B cell (primary cell): ENCODE measurements around the gene HS6ST3. TPM values are rescaled to one million over a fixed set of nuclear protein-coding genes. Genes with fewer than 3 reads are reported as not detected.

Experiments used
- ATAC-seq: fragments of 200-7000 bp; cut with Tn5 transposase; one replicate; pipeline ENCODE4 v1.10.0; 2021; ENCODE audit warnings: low read depth, mild to moderate bottlenecking, moderate number of reproducible peaks, moderate library complexity
- CTCF ChIA-PET: fragments of 350-600 bp; sonication (Branson Sonifier 250); formaldehyde crosslinking; loops from one replicate; lab custom pipeline; 2021; ENCODE audit warnings: antibody characterized with exemption, inconsistent platforms; lab: Charles Lee
- POLR2A ChIA-PET: fragments of 350-600 bp; sonication (Branson Sonifier 250); formaldehyde crosslinking; loops from one replicate; lab custom pipeline; 2021; ENCODE audit warnings: antibody characterized with exemption; lab: Charles Lee
- DNase-seq: peaks from one replicate; pipeline ENCODE4 v3.0.0; 2013
- H2AFZ ChIP-seq: 2 replicates; pipeline ENCODE4 v1.6.1; 2012; ENCODE audit warnings: mild to moderate bottlenecking, low read depth, low read length; ENCODE audit not compliant: insufficient read depth, poor library complexity, severe bottlenecking
- H3K27ac ChIP-seq, 2 donors: 1 replicate in 1 of 2; 2 replicates in 1 of 2; pipeline ENCODE4 v1.5.1; 2012 to 2013; ENCODE audit warnings: low read length in 2 of 2, mild to moderate bottlenecking in 2 of 2, moderate library complexity in 1 of 2
- H3K27me3 ChIP-seq, 4 experiments: fragments of 200-600 bp in 1 of 4; sonication (generic) in 1 of 4; replicated peaks in 1 of 4; 1 replicate in 2 of 4; 2 replicates in 2 of 4; pipeline versions ENCODE4 v1.6.1 to v1.7.0; 2013 to 2016; ENCODE audit warnings: low read length in 3 of 4, mild to moderate bottlenecking in 2 of 4, mixed read lengths in 1 of 4, moderate library complexity in 1 of 4; ENCODE audit not compliant: insufficient read depth in 4 of 4, control insufficient read depth in 3 of 4; ENCODE audit errors: control extremely low read depth in 1 of 4
- H3K36me3 ChIP-seq, 2 experiments: replicated peaks in 1 of 2; 1 replicate in 1 of 2; 2 replicates in 1 of 2; pipeline versions ENCODE4 v1.6.1 to v1.7.1; 2013; ENCODE audit warnings: low read length in 1 of 2; ENCODE audit not compliant: insufficient read depth in 2 of 2, control insufficient read depth in 1 of 2; ENCODE audit errors: control extremely low read depth in 1 of 2, extremely low read depth in 1 of 2
- H3K4me1 ChIP-seq, 2 donors: fragments of 200-600 bp in 1 of 2; sonication (generic) in 1 of 2; 1 replicate in 1 of 2; 2 replicates in 1 of 2; pipeline versions ENCODE4 v1.5.1 to v1.6.1; 2013 to 2017; ENCODE audit warnings: low read length in 2 of 2; ENCODE audit not compliant: control insufficient read depth in 2 of 2, insufficient read depth in 2 of 2
- H3K4me2 ChIP-seq: replicated peaks from 2 replicates; pipeline ENCODE3; 2012; ENCODE audit warnings: mild to moderate bottlenecking, low read depth, low read length; ENCODE audit not compliant: poor library complexity, severe bottlenecking
- H3K4me3 ChIP-seq, 5 experiments: fragments of 200-600 bp in 1 of 5; sonication (generic) in 1 of 5; 1 replicate in 3 of 5; 2 replicates in 2 of 5; pipeline versions ENCODE4 v1.5.1 to v1.7.0; 2011 to 2016; ENCODE audit warnings: low read length in 4 of 5, mild to moderate bottlenecking in 4 of 5, low read depth in 2 of 5, control low read depth in 1 of 5, moderate library complexity in 1 of 5; ENCODE audit not compliant: insufficient read depth in 1 of 5; ENCODE audit errors: control extremely low read depth in 1 of 5, extremely low read depth in 1 of 5
- H3K79me2 ChIP-seq: fragments of 200-600 bp; sonication (generic); one replicate; pipeline ENCODE4 v1.6.0; 2016; ENCODE audit warnings: low read length; ENCODE audit not compliant: control insufficient read depth, insufficient read depth
- H3K9ac ChIP-seq: fragments of 200-600 bp; sonication (generic); 2 replicates; pipeline ENCODE4 v1.6.1; 2017; ENCODE audit warnings: mild to moderate bottlenecking, low read length, moderate library complexity
- H3K9me3 ChIP-seq, 3 donors: one replicate each; pipeline versions ENCODE4 v1.6.1 to v1.7.1; 2013; ENCODE audit warnings: low read length in 2 of 3; ENCODE audit not compliant: control insufficient read depth in 2 of 3, insufficient read depth in 1 of 3; ENCODE audit errors: control extremely low read depth in 1 of 3
- H4K20me1 ChIP-seq: 2 replicates; pipeline ENCODE4 v1.6.0; 2012; ENCODE audit warnings: mild to moderate bottlenecking, low read length; ENCODE audit not compliant: insufficient read depth, control insufficient read depth, poor library complexity, severe bottlenecking
- H3K27ac Mint-ChIP-seq: one replicate; pipeline ENCODE4 v1.8.0; 2021; ENCODE audit warnings: mixed read lengths
- H3K27me3 Mint-ChIP-seq: one replicate; pipeline ENCODE4 v1.8.0; 2021; ENCODE audit warnings: mixed read lengths
- H3K4me1 Mint-ChIP-seq: one replicate; pipeline ENCODE4 v1.8.0; 2021; ENCODE audit warnings: mixed read lengths
- H3K4me3 Mint-ChIP-seq: one replicate; pipeline ENCODE4 v1.8.0; 2021; ENCODE audit warnings: mixed read lengths
- H3K9me3 Mint-ChIP-seq: one replicate; pipeline ENCODE4 v1.8.0; 2022; ENCODE audit warnings: mixed read lengths; ENCODE audit not compliant: insufficient read depth
- EZH2 ChIP-seq: IDR thresholded peaks from 2 replicates; pipeline ENCODE4 v1.6.1; 2012; ENCODE audit warnings: borderline replicate concordance, low read depth, mild to moderate bottlenecking, moderate library complexity, low read length; ENCODE audit not compliant: insufficient read depth, poor library complexity, severe bottlenecking
- WGBS: methylation state at CpG from one replicate; pipeline ENCODE4 v1.1.5; 2013; ENCODE audit warnings: missing lambda C conversion rate; ENCODE audit not compliant: insufficient coverage; 5-methylcytosine and 5-hydroxymethylcytosine counted together
- intact Hi-C: fragments of 100-400 bp; cut with micrococcal nuclease; formaldehyde crosslinking; loops from one replicate; pipeline ENCODE4 v1.10.0; 2022
- polyA plus RNA-seq: library from polyadenylated mRNA; depleted of rRNA; stranded (reverse); fragments of >200 nt; gene quantifications from 2 replicates; pipeline ENCODE4 v1.2.3, GENCODE V29; 2012
- total RNA-seq, 2 donors: library from RNA; stranded (reverse); fragments of 120-200 nt in 1 of 2; gene quantifications; 1 replicate in 1 of 2; 2 replicates in 1 of 2; pipeline versions ENCODE4 v1.2.3 to v1.2.4, GENCODE V29; 2013 to 2022
- TF ChIP-seq, protein P1 (sequence below): fragments of 200-600 bp; IDR thresholded peaks from one replicate; pipeline ENCODE4 v1.8.0; 2022; ENCODE audit warnings: antibody characterized with exemption, mild to moderate bottlenecking

The HS6ST3 gene
- total and polyA plus RNA-seq, 2 donors (not counting 1 experiment from before 2014, with no cell fraction given): not detected

DNA sequence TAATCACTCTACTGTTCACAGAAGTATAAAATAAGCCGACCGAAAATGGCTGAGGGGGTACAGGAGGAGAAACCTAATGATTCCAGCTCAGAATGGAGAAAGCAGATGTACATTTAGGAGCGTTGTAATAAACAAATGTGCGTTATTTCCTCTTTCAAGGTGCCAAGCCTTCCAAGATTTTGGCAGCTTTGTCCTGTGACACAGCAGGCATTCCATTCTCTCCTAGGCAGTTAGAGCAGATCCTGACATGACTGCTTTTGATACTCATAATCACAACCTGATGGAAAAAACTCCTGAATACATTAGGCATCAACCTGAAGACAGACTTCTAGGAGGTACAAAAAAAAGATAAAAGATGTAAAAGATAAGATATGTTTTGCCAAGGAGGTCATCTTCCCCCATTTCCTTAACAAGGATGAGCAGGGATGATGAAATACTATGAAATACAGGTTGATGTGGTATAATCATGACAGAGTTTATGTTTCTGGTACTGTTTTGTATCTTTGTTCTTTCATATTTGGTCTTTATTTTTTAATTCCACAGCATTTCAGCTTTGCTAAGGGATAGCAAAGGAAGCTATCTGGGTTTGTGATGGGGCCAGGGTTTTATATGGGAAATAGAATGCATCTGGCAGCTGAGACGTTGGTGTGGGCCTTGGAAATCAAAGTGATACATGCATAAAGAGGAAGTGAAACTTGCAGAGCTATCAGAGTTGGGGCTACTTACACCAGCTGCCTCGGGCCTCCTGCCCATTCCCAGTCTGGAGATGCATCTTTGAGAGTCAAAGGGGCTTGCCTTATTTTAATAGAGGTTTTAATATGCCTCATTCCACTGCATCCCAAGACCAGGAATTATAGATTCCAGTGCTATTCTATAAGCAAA, 681.8 kb downstream of the HS6ST3 start:
- DNase-seq: peak; percentile 2
- Histone ChIP-seq H3K4me2 (no peak overlapping the region), H4K20me1 (no peaks in the 10 kb centered on the region), H3K36me3 (no peaks in the 10 kb centered on the region), H3K9ac (no peak overlapping the region), H3K27ac (no peak overlapping the region), H3K27me3 (no peaks in the 10 kb centered on the region), H3K4me1 (no peaks in the 10 kb centered on the region), H2AFZ (no peak overlapping the region), H3K4me3 (no peak overlapping the region), H3K79me2 (no peaks in the 10 kb centered on the region), H3K9me3 (peaks cover 0 to 7% (median 0%) of the 10 kb centered on the region in 3 donors)
- no peak for ATAC-seq
- ChIA-PET CTCF (no interaction called here), POLR2A (no interaction called here)
- no peak for TF ChIP-seq EZH2
- TF ChIP-seq, protein P1, sequence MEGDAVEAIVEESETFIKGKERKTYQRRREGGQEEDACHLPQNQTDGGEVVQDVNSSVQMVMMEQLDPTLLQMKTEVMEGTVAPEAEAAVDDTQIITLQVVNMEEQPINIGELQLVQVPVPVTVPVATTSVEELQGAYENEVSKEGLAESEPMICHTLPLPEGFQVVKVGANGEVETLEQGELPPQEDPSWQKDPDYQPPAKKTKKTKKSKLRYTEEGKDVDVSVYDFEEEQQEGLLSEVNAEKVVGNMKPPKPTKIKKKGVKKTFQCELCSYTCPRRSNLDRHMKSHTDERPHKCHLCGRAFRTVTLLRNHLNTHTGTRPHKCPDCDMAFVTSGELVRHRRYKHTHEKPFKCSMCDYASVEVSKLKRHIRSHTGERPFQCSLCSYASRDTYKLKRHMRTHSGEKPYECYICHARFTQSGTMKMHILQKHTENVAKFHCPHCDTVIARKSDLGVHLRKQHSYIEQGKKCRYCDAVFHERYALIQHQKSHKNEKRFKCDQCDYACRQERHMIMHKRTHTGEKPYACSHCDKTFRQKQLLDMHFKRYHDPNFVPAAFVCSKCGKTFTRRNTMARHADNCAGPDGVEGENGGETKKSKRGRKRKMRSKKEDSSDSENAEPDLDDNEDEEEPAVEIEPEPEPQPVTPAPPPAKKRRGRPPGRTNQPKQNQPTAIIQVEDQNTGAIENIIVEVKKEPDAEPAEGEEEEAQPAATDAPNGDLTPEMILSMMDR: no peak
- Mint-ChIP-seq H3K27ac (no peak overlapping the region), H3K9me3 (peaks cover 3% of the 10 kb centered on the region), H3K4me1 (no peaks in the 10 kb centered on the region), H3K4me3 (no peak overlapping the region), H3K27me3 (no peaks in the 10 kb centered on the region)
- intact Hi-C loops: no loop called here
- 50% methylated on average over 2 of the region's 6 CpGs for WGBS

DNA sequence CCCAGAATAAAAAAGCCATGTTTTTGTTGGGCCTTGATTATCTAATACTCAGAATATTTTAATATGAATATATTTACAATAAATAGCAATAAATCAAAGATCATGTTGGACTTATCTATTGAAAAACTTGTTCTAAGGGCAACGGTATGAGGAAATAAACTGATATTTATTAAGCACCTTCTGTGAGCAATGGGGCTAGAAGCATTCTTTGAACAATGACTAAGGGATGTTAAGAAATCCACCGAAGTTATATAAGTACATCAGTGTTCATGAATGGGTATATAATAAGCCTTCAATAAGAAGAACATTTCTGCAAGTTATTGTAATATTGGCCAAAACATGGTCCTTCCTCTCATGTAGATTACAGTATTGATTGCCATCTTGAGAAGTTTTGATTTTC, 682.5 kb downstream of the HS6ST3 start:
- no peaks in the 10 kb centered on the region for H3K4me1 Mint-ChIP-seq
- H3K27ac Mint-ChIP-seq: no peak overlapping the region
- POLR2A ChIA-PET: no interaction called here

More for the DNA sequence above, 682.5 kb downstream of the HS6ST3 start:
- H3K9me3 ChIP-seq: peaks cover 0 to 7% (median 0%) of the 10 kb centered on the region in 3 donors
- no peaks in the 10 kb centered on the region for H3K27me3 Mint-ChIP-seq
- no peak overlapping the region for H2AFZ ChIP-seq
- H3K36me3 ChIP-seq: no peaks in the 10 kb centered on the region
- H3K4me3 ChIP-seq: no peak overlapping the region
- H3K79me2 ChIP-seq: no peaks in the 10 kb centered on the region
- H3K4me2 ChIP-seq: no peak overlapping the region
- intact Hi-C loops: no loop called here
- H3K27me3 ChIP-seq: no peaks in the 10 kb centered on the region
- H3K9ac ChIP-seq: no peak overlapping the region
- no peaks in the 10 kb centered on the region for H4K20me1 ChIP-seq
- H3K4me1 ChIP-seq: no peaks in the 10 kb centered on the region
- H3K27ac ChIP-seq: no peak overlapping the region
- H3K4me3 Mint-ChIP-seq: no peak overlapping the region
- TF ChIP-seq EZH2: no peak
- TF ChIP-seq, protein P1: no peak
- CTCF ChIA-PET: no interaction called here
- H3K9me3 Mint-ChIP-seq: peaks cover 4% of the 10 kb centered on the region
- WGBS: no CpG with 5 or more reads among the region's 2 CpGs
- DNase-seq (no peak), ATAC-seq (no peak)
